ENCODE data around the gene MLX.
"Not testable (repeated sequence)": the region's sequence is repeated elsewhere in the genome, so short reads cannot be mapped to it uniquely, and the experiment has no call there.

Gene MLX

GRCh38 chr17:42536372-42537155, 30.3 kb upstream of the MLX start:
- peak; percentile 84 for DNase-seq

DNA sequence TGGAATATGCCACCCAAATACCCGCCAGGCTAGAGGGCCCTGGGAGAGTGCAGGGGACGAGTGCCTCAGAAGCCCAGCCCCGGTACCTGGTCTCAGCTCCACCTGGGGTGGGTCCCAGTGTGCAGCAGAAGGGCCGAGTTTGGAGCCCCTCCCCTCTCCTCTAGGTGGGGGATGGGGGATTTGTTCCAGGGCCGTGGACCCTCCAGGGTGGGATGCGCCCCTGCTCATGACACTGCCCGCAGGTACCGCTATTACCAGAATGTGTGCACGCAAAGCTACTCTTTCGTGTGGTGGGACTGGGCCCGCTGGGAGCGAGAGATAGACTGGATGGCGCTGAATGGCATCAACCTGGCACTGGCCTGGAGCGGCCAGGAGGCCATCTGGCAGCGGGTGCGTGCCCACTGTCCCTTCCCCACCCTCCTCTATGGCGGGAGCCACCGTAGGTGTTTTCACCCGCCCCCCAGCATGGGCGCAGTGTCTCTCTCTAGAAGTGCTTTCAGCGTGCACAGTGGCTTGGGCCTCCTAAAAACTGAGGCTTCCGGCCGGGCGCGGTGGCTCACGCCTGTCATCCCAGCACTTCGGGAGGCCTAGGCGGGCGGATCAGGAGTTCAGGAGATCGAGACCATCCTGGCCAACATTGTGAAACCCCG, 29.6 kb upstream of the MLX start:
- DNase-seq, result no peak

GRCh38 chr17:42537826-42538451, 29.0 kb upstream of the MLX start:
- no peak for DNase-seq

GRCh38 chr17:42538482-42538881, 28.4 kb upstream of the MLX start:
- no peak for DNase-seq

DNA sequence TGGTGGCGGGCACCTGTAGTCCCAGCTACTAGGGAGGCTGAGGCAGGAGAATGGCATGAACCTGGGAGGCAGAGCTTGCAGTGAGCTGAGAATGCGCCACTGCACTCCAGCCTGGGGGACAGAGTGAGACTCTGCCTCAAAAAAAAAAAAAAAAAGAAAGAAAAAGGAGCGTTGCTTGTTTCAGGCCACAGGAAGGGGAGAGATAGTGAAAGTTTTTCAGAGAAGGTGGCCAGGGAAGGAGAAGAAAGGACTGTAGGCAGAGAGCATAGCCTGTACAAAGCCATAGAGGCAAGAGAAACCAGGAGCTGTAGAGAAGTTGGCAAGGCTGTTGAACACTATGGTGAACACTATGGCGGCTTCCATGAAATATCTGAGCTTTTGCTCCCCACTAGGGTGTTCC, 26.3 kb upstream of the MLX start:
- DNase-seq, result not testable (repeated sequence)

DNA sequence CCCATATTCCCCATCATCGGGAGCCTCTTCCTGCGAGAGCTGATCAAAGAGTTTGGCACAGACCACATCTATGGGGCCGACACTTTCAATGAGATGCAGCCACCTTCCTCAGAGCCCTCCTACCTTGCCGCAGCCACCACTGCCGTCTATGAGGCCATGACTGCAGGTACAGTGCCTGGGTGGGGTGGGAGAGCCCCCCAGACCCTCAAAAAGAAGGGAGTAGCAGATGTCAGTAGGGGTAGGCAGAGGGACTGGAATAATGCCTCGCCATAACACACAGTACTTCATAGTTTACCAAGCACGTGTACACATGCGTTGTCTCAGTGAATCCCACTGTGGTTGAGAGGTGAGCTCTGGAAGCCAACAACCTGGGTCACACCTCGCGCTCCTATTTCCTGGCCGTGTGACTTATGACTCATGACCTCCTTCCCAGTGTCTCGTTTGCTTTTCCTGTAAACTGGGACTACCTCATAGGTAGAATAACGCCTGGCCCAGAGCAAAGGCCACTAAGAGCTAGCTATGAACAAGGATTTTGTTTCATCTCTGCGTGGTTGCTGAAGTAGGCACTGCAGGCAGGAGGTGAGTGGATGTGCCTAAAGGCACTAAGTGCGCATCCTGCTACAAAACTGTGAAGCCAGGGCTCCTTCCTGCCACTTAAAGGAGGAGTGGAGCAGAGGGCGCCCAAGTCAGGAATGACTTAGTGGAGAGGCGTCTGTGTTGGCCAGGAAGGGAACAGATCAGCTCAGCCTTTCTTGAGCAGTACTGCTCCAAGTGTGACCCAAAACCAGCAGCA, 25.7 kb upstream of the MLX start:
- DNase-seq, result no peak

DNA sequence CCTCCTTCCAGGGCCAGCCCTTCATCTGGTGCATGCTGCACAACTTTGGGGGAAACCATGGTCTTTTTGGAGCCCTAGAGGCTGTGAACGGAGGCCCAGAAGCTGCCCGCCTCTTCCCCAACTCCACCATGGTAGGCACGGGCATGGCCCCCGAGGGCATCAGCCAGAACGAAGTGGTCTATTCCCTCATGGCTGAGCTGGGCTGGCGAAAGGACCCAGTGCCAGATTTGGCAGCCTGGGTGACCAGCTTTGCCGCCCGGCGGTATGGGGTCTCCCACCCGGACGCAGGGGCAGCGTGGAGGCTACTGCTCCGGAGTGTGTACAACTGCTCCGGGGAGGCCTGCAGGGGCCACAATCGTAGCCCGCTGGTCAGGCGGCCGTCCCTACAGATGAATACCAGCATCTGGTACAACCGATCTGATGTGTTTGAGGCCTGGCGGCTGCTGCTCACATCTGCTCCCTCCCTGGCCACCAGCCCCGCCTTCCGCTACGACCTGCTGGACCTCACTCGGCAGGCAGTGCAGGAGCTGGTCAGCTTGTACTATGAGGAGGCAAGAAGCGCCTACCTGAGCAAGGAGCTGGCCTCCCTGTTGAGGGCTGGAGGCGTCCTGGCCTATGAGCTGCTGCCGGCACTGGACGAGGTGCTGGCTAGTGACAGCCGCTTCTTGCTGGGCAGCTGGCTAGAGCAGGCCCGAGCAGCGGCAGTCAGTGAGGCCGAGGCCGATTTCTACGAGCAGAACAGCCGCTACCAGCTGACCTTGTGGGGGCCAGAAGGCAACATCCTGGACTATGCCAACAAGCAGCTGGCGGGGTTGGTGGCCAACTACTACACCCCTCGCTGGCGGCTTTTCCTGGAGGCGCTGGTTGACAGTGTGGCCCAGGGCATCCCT, 23.5 kb upstream of the MLX start:
- DNase-seq, result no peak

- no peak for DNase-seq
Measured at GRCh38 chr17:42544874-42545283, 22.0 kb upstream of the MLX start.

GRCh38 chr17:42545755-42546505, 21.0 kb upstream of the MLX start:
- DNase-seq, result not testable (repeated sequence)

- DNase-seq, result no peak
Measured at GRCh38 chr17:42547001-42547461, 19.9 kb upstream of the MLX start.

DNA sequence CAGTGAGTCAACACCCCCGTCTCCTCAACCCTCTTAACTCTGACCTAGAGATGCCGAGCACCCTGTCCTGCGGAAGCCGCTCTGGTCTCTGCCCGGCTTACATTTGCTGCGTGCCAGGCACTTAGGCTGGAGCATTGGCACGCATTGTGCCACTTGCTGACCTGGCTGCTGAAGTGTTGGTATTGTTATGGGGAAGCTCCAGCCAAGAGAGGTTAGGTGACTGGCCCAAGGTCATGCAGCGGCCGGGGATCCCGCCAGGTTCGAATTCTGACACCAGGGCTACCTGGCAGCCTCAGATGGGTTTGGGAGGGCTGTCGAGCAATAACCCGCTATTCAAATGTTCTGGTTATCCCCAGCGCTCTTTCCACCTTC, 19.2 kb upstream of the MLX start:
- no peak for DNase-seq

- DNase-seq, result peak; percentile 64
Measured at GRCh38 chr17:42548070-42548837, 18.6 kb upstream of the MLX start.

DNA sequence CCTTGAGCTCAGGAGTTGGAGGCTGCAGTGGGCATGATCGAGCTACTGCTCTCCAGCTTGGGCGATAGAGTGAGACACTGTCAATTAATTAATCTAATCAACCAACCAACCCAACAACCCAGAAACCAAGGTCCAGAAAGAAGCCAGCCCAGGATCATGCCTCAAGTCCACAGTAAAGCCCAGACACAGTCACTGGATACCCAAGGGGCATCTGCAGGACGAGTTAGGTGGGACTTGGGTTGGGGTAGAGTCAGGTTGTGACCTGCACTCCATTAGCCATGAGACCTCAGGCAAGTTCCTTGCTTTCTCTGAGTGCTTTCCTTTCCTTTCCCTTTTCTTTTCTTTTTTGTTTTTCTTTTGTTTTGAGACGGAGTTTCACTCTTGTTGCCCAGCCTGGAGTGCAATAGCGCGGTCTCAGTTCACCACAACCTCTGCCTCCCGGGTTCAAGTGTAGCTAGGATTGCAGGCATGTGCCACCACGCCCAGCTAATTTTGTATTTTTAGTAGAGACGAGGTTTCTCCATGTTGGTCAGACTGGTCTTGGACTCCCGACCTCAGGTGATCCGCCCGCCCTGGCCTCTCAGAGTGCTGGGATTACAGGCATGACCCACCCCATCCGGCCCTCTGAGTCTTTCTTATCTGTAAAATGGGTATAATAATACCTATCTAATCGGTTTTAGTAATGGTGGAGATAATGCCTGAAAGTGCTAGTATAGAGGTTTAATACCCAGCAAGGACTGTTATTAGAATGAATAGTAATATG, 17.7 kb upstream of the MLX start:
- DNase-seq, result no peak

GRCh38 chr17:42552736-42553135, 14.2 kb upstream of the MLX start, which contains the start of gene HSD17B1:
Gene HSD17B1 (plus strand): TSS chr17:42552923. CDS start chr17:42552934, 11 bp downstream.
- DNase-seq, result not testable (repeated sequence)

GRCh38 chr17:42553161-42553818, 13.6 kb upstream of the MLX start:
- DNase-seq, result no peak

DNA sequence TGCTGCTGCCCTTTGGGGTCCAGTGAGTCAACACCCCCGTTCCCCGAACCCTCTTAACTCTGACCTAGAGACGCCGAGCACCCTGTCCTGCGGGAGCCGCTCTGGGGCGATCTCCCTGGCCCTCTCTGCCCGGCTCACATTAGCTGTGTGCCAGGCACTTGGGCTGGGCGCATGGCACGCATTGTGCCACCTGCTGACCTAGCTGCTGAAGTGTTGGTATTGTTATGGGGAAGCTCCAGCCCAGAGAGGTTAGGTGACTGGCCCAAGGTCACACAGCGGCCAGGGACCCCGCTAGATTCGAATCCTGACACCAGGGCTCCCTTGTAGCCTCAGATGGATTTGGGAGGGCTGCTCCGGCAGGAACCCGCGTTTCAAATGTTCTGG, 13.0 kb upstream of the MLX start:
- peak; percentile 41 for DNase-seq

- peak; percentile 72 for DNase-seq
Measured at GRCh38 chr17:42554250-42555121, 12.4 kb upstream of the MLX start.

DNA sequence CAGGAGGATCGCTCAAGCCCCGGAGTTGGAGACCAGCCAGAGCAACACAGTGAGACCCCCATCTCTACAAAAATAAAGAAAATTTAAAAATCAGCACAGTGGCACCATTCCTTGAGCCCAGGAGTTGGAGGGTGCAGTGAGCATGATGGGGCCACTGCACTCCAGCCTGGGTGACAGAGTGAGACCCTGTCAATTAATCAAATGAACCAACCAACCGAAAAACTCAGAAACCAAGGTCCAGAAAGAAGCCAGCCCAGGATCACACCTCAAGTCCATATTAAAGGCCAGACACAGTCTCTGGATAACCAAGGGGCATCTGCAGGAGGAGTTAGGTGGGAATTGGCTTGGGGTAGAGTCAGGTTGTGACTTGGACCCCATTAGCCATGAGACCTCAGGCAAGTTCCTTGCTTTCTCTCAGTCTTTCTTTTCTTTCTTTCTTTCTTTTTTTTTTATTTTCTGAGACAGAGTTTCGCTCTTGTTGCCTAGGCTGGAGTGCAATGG, 11.7 kb upstream of the MLX start:
- DNase-seq, result no peak
